Prostate gland (tissue), 2 donors: ENCODE results near the gene NEU4. TPM values are rescaled to one million over a fixed set of nuclear protein-coding genes. Genes with fewer than 3 reads are reported as not detected.
"Not testable (repeated sequence)": the region's sequence is repeated elsewhere in the genome, so short reads cannot be mapped to it uniquely, and the experiment has no call there.

Experiments used
- DNase-seq: peaks from one replicate; pipeline ENCODE4 v3.0.0-alpha.2; 2019; ENCODE audit warnings: low spot score
- H3K27ac ChIP-seq, 2 donors: fragments of 200-600 bp; sonication (generic); 2 replicates each; pipeline ENCODE4 v1.5.1; 2017 to 2019
- H3K27me3 ChIP-seq: fragments of 200-600 bp; sonication (generic); replicated peaks from 2 replicates; pipeline ENCODE4 v1.5.1; 2019; ENCODE audit not compliant: insufficient read depth
- H3K36me3 ChIP-seq, 2 donors: fragments of 200-600 bp; sonication (generic); 1 replicate in 1 of 2; 2 replicates in 1 of 2; pipeline versions ENCODE4 v1.5.1 to v1.8.1; 2017 to 2019
- H3K4me1 ChIP-seq: fragments of 200-600 bp; sonication (generic); replicated peaks from 2 replicates; pipeline ENCODE4 v1.5.1; 2019
- H3K4me3 ChIP-seq, 2 donors: fragments of 200-600 bp; sonication (generic); 2 replicates each; pipeline ENCODE4 v1.5.1; 2017 to 2019
- H3K9me3 ChIP-seq: fragments of 200-600 bp; sonication (generic); 2 replicates; pipeline ENCODE4 v1.5.1; 2017
- POLR2A ChIP-seq: fragments of 450-650 bp; IDR thresholded peaks from one replicate; pipeline ENCODE4 v1.6.1; 2016; ENCODE audit warnings: antibody characterized with exemption, mild to moderate bottlenecking
- POLR2AphosphoS5 ChIP-seq: sonication (generic); formaldehyde crosslinking; IDR thresholded peaks from one replicate; pipeline ENCODE4 v1.6.1; 2017; ENCODE audit warnings: antibody characterized with exemption
- WGBS: methylation state at CpG from one replicate; pipeline ENCODE4 v1.1.5; 2018; 5-methylcytosine and 5-hydroxymethylcytosine counted together
- intact Hi-C: fragments of 100-400 bp; cut with DNase I; formaldehyde crosslinking; loops from one replicate; pipeline ENCODE4 v1.14.2; 2022
- total RNA-seq, 2 donors: library from RNA; depleted of rRNA; stranded (reverse); fragments of >200 nt; gene quantifications; one replicate each; pipeline ENCODE4 v1.1.0, GENCODE V29; 2016
- TF ChIP-seq, protein P1 (sequence below), 4 experiments: fragments of 200-600 bp in 2 of 4; fragments of 450-650 bp in 2 of 4; sonication (generic) in 2 of 4; IDR thresholded peaks; 1 replicate in 3 of 4; 2 replicates in 1 of 4; pipeline ENCODE4 v1.5.1; 2016 to 2019; ENCODE audit warnings: antibody characterized with exemption in 4 of 4, mild to moderate bottlenecking in 2 of 4, moderate library complexity in 2 of 4

Gene NEU4, protein sequence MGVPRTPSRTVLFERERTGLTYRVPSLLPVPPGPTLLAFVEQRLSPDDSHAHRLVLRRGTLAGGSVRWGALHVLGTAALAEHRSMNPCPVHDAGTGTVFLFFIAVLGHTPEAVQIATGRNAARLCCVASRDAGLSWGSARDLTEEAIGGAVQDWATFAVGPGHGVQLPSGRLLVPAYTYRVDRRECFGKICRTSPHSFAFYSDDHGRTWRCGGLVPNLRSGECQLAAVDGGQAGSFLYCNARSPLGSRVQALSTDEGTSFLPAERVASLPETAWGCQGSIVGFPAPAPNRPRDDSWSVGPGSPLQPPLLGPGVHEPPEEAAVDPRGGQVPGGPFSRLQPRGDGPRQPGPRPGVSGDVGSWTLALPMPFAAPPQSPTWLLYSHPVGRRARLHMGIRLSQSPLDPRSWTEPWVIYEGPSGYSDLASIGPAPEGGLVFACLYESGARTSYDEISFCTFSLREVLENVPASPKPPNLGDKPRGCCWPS
- under 1 TPM in 1 of 2 donors, not detected in 1; 0.62 TPM for total RNA-seq

DNA sequence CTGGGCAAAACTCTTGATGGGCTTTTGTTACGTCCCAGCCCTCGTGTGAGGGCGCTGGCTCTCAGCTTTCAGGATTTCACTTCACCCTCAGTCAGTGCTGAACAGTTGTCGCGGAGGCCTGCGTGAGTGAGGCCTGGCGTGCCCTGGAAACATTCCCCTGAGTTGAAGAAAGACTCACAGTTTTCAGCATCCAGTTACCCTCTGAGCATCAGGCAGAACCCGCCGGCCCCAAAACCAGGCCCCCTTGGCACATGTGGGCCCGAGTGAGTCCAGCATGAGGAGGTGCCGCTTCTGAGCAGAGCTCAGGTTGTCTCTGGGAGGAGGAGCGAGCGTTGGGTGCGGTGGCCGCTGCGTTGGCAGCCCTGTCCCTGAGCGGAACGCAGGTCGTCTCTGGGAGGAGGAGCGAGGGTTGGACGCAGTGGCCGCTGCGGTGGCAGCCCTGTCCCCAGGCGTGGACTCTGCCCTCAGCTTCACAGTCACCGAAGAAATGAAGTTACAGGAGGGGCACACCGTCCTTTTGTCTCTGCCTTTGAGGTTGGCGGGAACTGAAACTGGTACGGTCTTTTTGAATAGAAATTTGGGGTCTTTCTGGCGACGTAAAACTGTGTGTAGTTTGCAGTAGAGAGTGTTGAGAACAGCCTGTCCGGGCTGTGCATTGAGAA lies at the start of gene NEU4:
Gene NEU4 (plus strand): TSS at position 473 of the 662 bp plus-strand sequence. CDS start 5,292 bp downstream, outside the sequence.
- DNase-seq, result no peak
- 92% methylated on average over 31 of the region's 31 CpGs for WGBS
- H3K36me3 ChIP-seq, result no peaks in the 10 kb centered on the region
- TF ChIP-seq POLR2AphosphoS5 (no peak), POLR2A (no peak)
- TF ChIP-seq, protein P1, sequence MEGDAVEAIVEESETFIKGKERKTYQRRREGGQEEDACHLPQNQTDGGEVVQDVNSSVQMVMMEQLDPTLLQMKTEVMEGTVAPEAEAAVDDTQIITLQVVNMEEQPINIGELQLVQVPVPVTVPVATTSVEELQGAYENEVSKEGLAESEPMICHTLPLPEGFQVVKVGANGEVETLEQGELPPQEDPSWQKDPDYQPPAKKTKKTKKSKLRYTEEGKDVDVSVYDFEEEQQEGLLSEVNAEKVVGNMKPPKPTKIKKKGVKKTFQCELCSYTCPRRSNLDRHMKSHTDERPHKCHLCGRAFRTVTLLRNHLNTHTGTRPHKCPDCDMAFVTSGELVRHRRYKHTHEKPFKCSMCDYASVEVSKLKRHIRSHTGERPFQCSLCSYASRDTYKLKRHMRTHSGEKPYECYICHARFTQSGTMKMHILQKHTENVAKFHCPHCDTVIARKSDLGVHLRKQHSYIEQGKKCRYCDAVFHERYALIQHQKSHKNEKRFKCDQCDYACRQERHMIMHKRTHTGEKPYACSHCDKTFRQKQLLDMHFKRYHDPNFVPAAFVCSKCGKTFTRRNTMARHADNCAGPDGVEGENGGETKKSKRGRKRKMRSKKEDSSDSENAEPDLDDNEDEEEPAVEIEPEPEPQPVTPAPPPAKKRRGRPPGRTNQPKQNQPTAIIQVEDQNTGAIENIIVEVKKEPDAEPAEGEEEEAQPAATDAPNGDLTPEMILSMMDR (IDR thresholded peaks at IDR 0.05), result no peak
- no peaks in the 10 kb centered on the region for H3K9me3 ChIP-seq
- no peaks in the 10 kb centered on the region for H3K4me1 ChIP-seq
- intact Hi-C loops, result no loop called here
- H3K4me3 ChIP-seq, result no peak within 1 kb of the TSS
- H3K27me3 ChIP-seq, result no peaks in the 10 kb centered on the region
- no peak within 1 kb of the TSS for H3K27ac ChIP-seq

DNA sequence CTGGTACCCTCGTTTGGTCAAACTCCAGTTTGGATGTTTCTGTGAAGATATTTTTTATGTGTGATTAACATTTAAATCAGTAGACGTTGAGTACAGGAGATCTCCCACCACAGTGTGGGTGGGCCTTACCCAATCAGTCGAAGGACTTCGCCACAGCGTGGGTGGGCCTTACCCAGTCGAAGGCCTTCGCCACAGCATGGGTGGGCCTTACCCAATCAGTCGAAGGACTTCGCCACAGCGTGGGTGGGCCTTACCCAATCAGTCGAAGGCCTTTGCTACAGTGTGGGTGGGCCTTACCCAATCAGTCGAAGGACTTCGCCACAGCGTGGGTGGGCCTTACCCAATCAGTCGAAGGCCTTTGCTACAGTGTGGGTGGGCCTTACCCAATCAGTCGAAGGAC lies 49.1 kb upstream of the NEU4 start:
- H3K27me3 ChIP-seq, intact Hi-C loops, H3K36me3 ChIP-seq, H3K27ac ChIP-seq, DNase-seq, H3K9me3 ChIP-seq, H3K4me1 ChIP-seq, H3K4me3 ChIP-seq: not testable (repeated sequence)
- 92% methylated on average over 15 of the region's 16 CpGs for WGBS

DNA sequence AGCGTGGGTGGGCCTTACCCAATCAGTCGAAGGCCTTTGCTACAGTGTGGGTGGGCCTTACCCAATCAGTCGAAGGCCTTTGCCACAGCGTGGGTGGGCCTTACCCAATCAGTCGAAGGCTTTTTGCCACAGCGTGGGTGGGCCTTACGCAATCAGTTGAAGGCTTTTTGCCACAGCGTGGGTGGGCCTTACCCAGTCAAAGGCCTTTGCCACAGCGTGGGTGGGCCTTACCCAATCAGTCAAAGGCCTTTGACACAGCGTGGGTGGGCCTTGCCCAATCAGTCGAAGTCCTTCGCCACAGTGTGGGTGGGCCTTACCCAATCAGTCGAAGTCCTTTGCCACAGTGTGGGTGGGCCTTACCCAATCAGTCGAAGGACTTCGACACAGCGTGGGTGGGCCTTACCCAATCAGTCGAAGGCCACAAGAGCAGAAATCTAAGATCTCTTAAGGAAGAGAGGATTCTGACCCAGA lies 48.7 kb upstream of the NEU4 start:
- H3K4me1 ChIP-seq, result peaks cover 3% of the 10 kb centered on the region
- peaks cover 0 to 5% of the 10 kb centered on the region in 2 donors for H3K36me3 ChIP-seq
- no peak overlapping the region for H3K4me3 ChIP-seq
- no peak for DNase-seq
- H3K27me3 ChIP-seq, result no peaks in the 10 kb centered on the region
- H3K27ac ChIP-seq, result no peak overlapping the region
- intact Hi-C loops, result no loop called here
- no peak for TF ChIP-seq POLR2A
- TF ChIP-seq, protein P1 (IDR thresholded peaks at IDR 0.05), result no peak
- no peak for TF ChIP-seq POLR2AphosphoS5
- WGBS, result 94% methylated on average over 17 of the region's 17 CpGs
- no peaks in the 10 kb centered on the region for H3K9me3 ChIP-seq

DNA sequence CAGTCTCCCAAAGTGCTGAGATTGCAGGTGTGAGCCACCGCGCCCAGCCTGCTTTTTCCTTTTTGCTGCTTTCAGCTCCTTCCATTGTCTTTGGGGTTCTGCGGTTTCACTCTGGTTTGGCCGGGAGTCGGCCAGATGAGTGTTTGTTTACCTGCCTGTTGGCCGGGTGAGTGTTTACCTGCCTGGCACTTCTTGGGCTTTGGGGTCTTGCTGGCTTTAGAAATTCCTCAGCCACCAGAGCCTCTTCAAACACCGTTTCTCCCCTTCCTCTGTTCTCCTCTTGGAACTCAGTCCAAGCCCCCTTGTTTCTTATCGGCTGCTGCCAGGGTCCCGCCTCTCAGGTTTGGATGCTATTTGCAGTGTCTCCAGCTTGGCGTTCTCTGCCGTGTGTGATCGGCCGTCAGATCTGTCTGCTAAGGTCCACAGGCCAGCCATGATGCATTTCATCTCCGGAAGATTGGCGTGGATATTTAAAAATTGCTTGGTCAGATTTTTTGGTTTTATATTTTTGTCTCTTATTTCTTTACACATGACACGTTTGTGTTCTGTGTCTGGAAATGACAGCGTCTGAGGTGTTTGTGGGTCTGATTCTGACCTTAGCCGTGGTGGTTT lies 46.6 kb upstream of the NEU4 start:
- intact Hi-C loops, result no loop called here
- TF ChIP-seq, protein P1 (IDR thresholded peaks at IDR 0.05), result no peak
- TF ChIP-seq POLR2AphosphoS5, result peak; percentile 25
- WGBS, result 33% methylated on average over 18 of the region's 18 CpGs
- DNase-seq, result peak; percentile 38
- Histone ChIP-seq H3K4me1 (peaks cover 3% of the 10 kb centered on the region), H3K27me3 (no peaks in the 10 kb centered on the region), H3K36me3 (no peaks in the 10 kb centered on the region), H3K9me3 (no peaks in the 10 kb centered on the region), H3K4me3 (no peak overlapping the region), H3K27ac (peak overlapping the region; percentile 5 to 36)

DNA sequence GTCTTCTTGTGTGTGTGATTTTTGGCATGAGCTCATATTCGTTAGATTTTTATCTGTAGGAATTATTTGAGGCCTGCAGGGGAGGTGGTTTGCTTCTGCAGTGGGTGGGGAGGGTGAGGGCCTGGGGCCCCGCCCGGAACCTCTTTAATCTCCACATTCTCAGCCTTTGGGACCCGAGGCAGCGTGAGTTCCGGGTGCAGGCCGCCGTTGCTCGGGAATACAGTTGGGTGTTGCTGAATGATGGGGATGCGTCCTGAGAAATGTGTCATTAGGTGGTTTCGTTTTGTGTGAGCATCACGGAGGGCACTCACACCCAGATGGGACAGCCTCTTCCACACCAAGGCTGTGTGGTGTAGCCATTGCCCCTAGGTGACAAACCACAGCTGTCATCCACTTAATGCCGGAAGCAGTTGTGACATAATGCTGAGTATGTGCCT lies 46.0 kb upstream of the NEU4 start:
- peaks cover 3% of the 10 kb centered on the region for H3K4me1 ChIP-seq
- DNase-seq, result no peak
- H3K4me3 ChIP-seq, result no peak overlapping the region
- intact Hi-C loops, result no loop called here
- no peak for TF ChIP-seq POLR2AphosphoS5
- TF ChIP-seq, protein P1 (IDR thresholded peaks at IDR 0.05), result no peak
- TF ChIP-seq POLR2A, result no peak
- H3K27me3 ChIP-seq, result no peaks in the 10 kb centered on the region
- 54% methylated on average over 13 of the region's 13 CpGs for WGBS
- H3K27ac ChIP-seq, result peak overlapping the region in 1 of 2 donors; percentile 36
- no peaks in the 10 kb centered on the region for H3K9me3 ChIP-seq
- no peaks in the 10 kb centered on the region for H3K36me3 ChIP-seq
